HG03442 (cell line): ENCODE results near the gene ITPR1.
A peak's percentile ranks its signal among the peaks of the same experiment; 100 is the strongest.

Experiments
- ATAC-seq: cut with Tn5 transposase; IDR thresholded peaks from one replicate; pipeline ENCODE4 v1.9.1; 2021; ENCODE audit warnings: mild to moderate bottlenecking, moderate library complexity; ENCODE audit not compliant: unreplicated experiment

ITPR1 gene

GRCh38 chr3:4708230-4708629 is 215.1 kb downstream of the ITPR1 start:
- no peak for ATAC-seq

DNA sequence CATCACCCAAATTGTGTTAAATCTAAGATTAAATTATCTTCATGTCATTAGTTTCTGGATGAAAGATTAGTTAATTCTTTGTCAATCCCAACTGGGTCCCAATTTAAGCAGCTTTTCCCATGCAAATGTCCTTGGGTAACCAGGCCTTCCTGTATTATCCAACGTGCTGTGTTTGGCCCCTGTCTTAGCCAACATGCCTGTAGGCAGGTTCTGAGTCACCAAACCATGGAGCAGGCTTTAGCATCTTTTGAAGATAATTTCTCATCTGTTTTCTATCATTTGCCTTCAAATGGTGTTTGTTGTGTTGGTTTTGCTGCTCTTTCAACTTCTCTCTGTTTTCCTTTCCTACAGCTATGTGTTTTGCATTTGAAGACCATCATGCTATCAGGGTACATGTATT is 216.2 kb downstream of the ITPR1 start:
- ATAC-seq, result no peak

GRCh38 chr3:4710191-4710590 is 217.0 kb downstream of the ITPR1 start:
- no peak for ATAC-seq

- ATAC-seq, result peak; percentile 11
Observed at GRCh38 chr3:4711680-4711992, 218.5 kb downstream of the ITPR1 start.

- ATAC-seq, result no peak
Observed at GRCh38 chr3:4712109-4712508, 219.0 kb downstream of the ITPR1 start.

- no peak for ATAC-seq
Observed at GRCh38 chr3:4714045-4714444, 220.9 kb downstream of the ITPR1 start.

DNA sequence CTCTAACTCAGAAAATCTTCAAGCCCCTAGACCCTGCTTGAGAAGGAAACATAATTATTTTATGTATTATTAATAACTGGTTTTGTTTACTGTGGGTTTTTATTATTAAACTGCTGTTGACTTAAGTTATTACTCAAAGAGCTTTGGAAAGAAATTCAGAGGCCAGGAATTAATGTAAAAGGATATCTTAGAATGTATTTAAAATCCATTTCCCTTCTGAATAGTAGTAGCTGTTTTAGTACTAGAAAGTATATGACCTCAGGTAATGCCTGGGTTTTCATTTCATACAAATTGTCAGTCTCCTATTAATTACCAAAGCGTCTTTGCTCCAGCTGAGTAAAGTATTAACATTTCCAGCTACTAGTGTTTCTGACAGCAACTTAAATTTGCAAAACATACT is 223.1 kb downstream of the ITPR1 start:
- no peak for ATAC-seq

DNA sequence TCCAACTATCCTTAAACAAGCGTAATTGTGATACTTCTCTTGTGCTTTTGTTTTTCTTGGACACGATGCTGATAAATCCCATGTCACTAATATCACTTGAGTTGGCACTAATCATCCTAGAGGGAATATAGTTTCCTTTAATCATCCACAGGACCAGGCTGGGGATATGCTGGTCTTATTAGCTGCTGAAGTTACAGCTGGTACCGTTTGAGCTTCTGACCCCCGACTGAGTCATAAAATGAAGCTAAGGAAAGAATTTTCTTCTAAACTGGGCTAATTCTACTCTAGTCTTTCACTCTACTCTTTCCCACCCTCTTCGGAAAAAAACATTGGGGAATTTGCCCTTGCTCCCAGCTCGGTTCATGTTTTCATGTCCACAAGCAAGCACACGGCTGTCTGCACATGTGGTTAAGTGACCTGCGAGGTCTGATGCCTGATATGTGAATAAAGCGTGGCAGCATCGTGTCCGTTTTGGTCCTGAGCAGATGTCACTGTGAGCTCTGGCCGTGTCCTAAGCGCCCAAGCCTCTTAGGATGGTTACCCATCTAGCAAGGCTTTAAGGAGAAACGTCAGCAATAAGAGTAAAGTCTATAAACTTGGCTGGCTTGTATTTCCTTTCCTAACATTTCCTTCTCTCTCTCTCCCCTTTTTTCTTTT is 223.7 kb downstream of the ITPR1 start:
- ATAC-seq, result no peak

GRCh38 chr3:4717363-4717740 is 224.2 kb downstream of the ITPR1 start:
- ATAC-seq, result no peak

GRCh38 chr3:4718179-4718736 is 225.1 kb downstream of the ITPR1 start:
- no peak for ATAC-seq

- no peak for ATAC-seq
Observed at GRCh38 chr3:4719046-4719501, 225.9 kb downstream of the ITPR1 start.

GRCh38 chr3:4720316-4721075 is 227.3 kb downstream of the ITPR1 start:
- ATAC-seq, result no peak

GRCh38 chr3:4721511-4721911 is 228.4 kb downstream of the ITPR1 start:
- no peak for ATAC-seq

DNA sequence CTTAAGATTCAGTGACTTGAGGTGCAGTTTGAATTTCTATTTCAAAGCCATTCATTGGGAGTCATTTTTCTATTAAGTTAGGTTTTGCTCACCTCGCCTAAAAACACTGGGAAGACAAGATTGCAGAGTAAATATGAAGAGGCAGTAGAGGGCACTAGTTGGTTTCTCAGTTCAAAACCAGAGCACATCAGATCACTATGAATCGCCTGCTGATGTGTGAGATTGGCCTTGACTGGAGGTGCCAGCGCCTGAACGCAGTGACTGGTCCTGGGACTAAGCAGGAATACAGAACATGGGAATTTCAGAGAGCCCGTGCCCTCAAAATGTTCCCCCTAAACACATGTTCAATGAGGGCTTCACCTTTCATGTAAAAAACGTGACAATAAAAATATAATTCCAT is 229.0 kb downstream of the ITPR1 start:
- ATAC-seq, result no peak

DNA sequence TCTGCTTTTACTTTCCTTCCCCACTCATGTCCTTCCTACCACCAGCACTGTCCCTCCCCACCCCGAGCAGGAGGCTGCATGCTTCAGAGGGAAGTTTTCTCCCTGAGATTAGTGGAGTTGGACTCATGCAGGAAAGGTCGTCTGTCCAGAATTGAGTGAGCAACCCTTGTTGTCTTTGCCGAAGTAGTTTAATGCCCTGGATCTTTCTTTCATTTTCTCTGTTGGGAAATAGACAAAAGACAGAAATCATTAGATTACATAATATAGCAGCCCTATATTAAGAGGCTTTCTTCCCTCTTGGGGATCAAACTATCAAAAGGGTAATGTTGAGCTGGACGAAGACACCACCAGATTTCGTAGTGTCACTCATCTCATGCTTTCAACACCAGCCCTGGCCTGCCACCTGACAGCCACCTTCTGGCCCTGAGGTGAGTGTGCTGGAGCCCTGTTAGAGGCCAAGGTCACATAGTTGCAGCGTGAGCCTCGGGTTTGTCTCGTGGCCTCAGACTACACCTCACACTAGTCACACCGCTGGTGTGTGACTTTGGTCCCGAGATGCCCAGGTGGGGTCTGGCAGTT is 231.0 kb downstream of the ITPR1 start:
- no peak for ATAC-seq

- ATAC-seq, result no peak
Observed at GRCh38 chr3:4726549-4726948, 233.4 kb downstream of the ITPR1 start.

GRCh38 chr3:4729061-4729973 is 236.2 kb downstream of the ITPR1 start:
- no peak for ATAC-seq

DNA sequence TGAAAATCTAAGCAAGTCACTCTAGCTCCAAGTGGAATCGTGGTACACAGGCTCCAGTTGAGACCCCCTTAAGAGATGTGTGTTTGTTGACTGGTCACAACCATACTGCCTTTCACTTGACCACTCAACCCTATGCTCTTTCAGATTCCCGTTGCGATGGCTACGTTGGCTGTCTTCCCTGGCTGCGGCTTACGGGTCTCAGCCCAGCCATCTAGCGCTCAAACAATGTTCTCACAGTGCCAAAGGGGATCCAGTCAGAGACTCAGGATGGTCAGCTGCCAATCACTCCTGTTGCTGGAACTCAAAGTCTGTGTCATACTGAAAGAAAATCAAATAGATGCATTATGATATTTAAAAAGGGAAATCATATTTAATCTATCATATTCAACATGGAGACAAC is 237.6 kb downstream of the ITPR1 start:
- ATAC-seq, result no peak

DNA sequence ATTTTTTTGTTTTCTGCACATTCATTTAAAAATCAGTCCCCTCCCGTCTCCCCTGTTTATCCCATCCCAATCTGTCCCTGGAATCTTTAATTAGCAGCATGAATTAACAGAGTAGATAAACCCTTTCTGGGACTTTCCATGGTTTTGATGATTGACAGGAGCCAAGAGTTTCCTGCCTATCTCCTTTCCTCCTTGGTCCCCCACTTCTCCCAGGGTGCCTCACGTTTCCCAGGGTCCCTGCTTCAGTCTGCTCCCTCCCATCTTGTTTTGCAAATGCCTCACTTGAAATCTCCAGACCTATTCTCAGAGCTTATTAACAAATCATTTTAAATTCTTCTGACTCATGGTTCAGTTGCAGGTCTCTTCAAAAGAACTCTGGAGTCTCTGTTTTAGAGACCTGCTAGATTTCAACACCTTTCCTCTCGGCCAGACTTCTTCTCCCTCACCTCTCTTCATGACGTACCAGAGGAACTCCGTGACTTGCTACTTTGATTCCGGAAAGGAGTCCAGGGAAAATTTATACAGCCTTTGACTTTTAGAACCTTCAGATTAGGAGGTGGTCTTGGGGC is 238.5 kb downstream of the ITPR1 start:
- ATAC-seq, result no peak

DNA sequence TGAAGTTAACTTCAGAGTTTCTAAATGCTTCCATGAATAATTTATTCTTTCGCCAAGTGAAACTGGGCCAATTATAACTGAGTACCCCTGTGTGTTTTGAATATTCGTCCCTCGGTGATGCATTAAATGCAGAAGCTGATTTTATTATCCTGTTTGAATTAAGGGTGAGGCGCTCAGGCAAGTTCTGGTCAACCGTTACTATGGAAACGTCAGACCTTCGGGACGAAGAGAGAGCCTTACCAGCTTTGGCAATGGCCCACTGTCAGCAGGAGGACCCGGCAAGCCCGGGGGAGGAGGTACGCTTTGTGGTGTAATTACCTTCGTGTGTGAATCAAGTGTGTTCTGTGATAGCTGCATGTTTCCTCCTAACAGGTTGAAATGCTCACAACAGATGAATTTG is 239.8 kb downstream of the ITPR1 start:
- ATAC-seq, result no peak

DNA sequence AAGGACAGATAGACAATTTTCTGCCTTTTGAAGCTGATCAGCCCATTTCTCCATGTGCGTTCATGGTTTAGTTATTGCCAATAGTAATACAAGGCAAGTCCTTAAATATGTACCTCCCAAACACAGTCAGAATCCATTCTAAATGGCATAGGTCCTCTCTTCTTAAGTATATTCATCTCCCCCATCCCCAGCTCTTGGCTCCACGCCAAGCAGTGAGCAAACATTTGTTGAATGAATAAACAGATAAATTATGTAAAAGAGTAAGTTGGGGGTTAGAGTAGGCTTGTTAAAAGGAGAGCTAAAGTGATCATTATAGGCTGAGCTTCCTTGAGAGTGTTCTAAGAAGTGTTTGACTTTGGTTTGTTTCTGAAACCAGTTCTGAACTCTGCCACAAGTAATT is 241.3 kb downstream of the ITPR1 start:
- no peak for ATAC-seq
